Lung (tissue), 12 donors: ENCODE results near the gene FGD5. TPM values are rescaled to one million over a fixed set of nuclear protein-coding genes. Genes with fewer than 3 reads are reported as not detected.

ENCODE experiments used
- ATAC-seq: fragments of 200-7000 bp; cut with Tn5 transposase; one replicate; pipeline ENCODE4 v1.9.1; 2020; ENCODE audit warnings: moderate number of reproducible peaks; ENCODE audit not compliant: insufficient read depth, low FRiP score
- DNase-seq, 3 donors: peaks; one replicate each; pipeline ENCODE4 v3.0.0-alpha.2; 2013 to 2017
- H3K27ac ChIP-seq, 2 donors: one replicate each; pipeline ENCODE4 v1.5.1; 2013; ENCODE audit warnings: mild to moderate bottlenecking in 2 of 2, moderate library complexity in 2 of 2, control low read depth in 1 of 2, inconsistent platforms in 1 of 2, low read depth in 1 of 2, low read length in 1 of 2
- H3K27me3 ChIP-seq, 3 donors: one replicate each; pipeline ENCODE4 v1.5.1; 2013; ENCODE audit warnings: low read length in 2 of 3; ENCODE audit not compliant: control insufficient read depth in 3 of 3, insufficient read depth in 3 of 3
- H3K36me3 ChIP-seq, 4 donors: one replicate each; pipeline ENCODE4 v1.5.1; 2013; ENCODE audit warnings: low read length in 4 of 4, mild to moderate bottlenecking in 1 of 4, moderate library complexity in 1 of 4; ENCODE audit not compliant: control insufficient read depth in 4 of 4, insufficient read depth in 4 of 4
- H3K4me1 ChIP-seq, 5 donors: one replicate each; pipeline ENCODE4 v1.5.1; 2013; ENCODE audit warnings: low read length in 5 of 5, mild to moderate bottlenecking in 2 of 5, moderate library complexity in 1 of 5; ENCODE audit not compliant: control insufficient read depth in 5 of 5, insufficient read depth in 5 of 5
- H3K4me3 ChIP-seq: one replicate; pipeline ENCODE4 v1.5.1; 2013; ENCODE audit warnings: mild to moderate bottlenecking, control low read depth, moderate library complexity
- H3K9ac ChIP-seq, 2 donors: one replicate each; pipeline ENCODE4 v1.5.1; 2013; ENCODE audit warnings: low read length in 2 of 2, control low read depth in 1 of 2; ENCODE audit not compliant: insufficient read depth in 1 of 2
- H3K9me3 ChIP-seq, 4 donors: one replicate each; pipeline ENCODE4 v1.5.1; 2013; ENCODE audit warnings: low read length in 3 of 4, mild to moderate bottlenecking in 1 of 4, moderate library complexity in 1 of 4; ENCODE audit not compliant: control insufficient read depth in 4 of 4, insufficient read depth in 3 of 4
- CTCF ChIP-seq: IDR thresholded peaks from 2 replicates; pipeline ENCODE4 v1.5.1; 2012; ENCODE audit warnings: mild to moderate bottlenecking; ENCODE audit errors: control extremely low read depth, extremely low read depth
- WGBS, 2 donors: extraction: QIAGEN DNeasy Blood & Tissue Kit; methylation state at CpG; one replicate each; pipeline ENCODE4 v1.1.7; 2013; 5-methylcytosine and 5-hydroxymethylcytosine counted together
- polyA plus RNA-seq, 2 donors: library from polyadenylated mRNA; stranded (reverse); fragments of 200-250 nt; gene quantifications; one replicate each; pipeline ENCODE4 v1.2.1, GENCODE V29; 2013
- total RNA-seq, 2 donors: library from RNA; depleted of rRNA in 1 of 2; stranded (reverse); fragments of >200 nt in 1 of 2; gene quantifications; one replicate each; pipeline ENCODE4 v1.2.1, GENCODE V29; 2014 to 2021
- donor health status: control.
- donor health status: control.
- donor health status: Bipolar disorder and iron deficiency.
- donor health status: healthy.
- donor health status: DM: yes; HTN: yes; CAD: no.

The FGD5 gene
- total and polyA plus RNA-seq, 4 donors, result 14.6 to 58.5 (median 32.2) TPM

DNA sequence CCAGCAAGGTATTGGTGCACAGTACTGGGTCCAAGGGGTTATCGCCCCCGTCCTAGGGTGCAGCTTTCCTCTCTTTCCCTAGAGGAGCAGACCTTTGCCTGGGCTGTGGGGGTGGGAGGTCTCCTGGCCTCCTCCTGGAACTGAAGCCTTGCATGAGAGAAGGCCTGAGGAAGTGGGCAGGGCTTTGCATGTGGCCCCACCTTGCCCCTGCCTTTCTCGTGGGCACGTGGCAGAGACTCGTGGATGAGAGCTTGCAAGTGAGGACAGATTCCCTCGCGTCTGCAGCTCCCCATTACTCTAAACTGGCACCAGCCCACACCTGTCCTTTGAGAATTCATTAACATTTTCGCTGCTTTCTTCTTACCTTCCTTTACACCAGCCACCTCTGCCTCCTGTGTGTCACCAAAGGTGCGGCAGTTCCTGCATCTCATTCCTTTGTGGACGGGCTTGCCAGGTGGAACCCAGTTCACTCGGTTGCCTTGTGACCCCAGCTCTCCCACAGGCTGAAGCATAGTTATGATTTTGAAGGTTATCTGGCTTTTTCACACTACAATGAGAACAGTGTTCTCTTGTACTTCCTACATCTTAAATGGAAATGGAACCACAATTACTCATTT is 87.7 kb downstream of the FGD5 start:
- no peaks in the 10 kb centered on the region for H3K27me3 ChIP-seq
- H3K36me3 ChIP-seq, result peaks cover 0 to 20% (median 8%) of the 10 kb centered on the region in 4 donors
- ATAC-seq (no peak), DNase-seq (no peak)
- no peak for TF ChIP-seq CTCF
- 78 to 83% methylated on average over 11 of the region's 11 CpGs for WGBS, 2 donors
- H3K9ac ChIP-seq, result no peak overlapping the region
- H3K4me1 ChIP-seq, result peaks cover 0 to 11% (median 0%) of the 10 kb centered on the region in 5 donors
- H3K4me3 ChIP-seq, result no peak overlapping the region
- peak overlapping the region in 1 of 2 donors; percentile 32 for H3K27ac ChIP-seq
- H3K9me3 ChIP-seq, result no peaks in the 10 kb centered on the region

GRCh38 chr3:14907043-14907966 is 88.5 kb downstream of the FGD5 start:
- no peak for TF ChIP-seq CTCF
- WGBS, 2 donors, result 74 to 79% methylated on average over 18 of the region's 18 CpGs
- H3K27ac ChIP-seq, result no peak overlapping the region

GRCh38 chr3:14909250-14909649 is 90.5 kb downstream of the FGD5 start:
- 89 to 95% methylated on average over 5 of the region's 5 CpGs for WGBS, 2 donors
- DNase-seq (no peak), ATAC-seq (no peak)
- Histone ChIP-seq H3K9ac (no peak overlapping the region), H3K4me3 (no peak overlapping the region), H3K27ac (no peak overlapping the region), H3K36me3 (peaks cover 0 to 17% (median 10%) of the 10 kb centered on the region in 4 donors), H3K9me3 (no peaks in the 10 kb centered on the region), H3K27me3 (no peaks in the 10 kb centered on the region), H3K4me1 (no peaks in the 10 kb centered on the region)
- no peak for TF ChIP-seq CTCF

More at GRCh38 chr3:14907043-14907966, 88.5 kb downstream of the FGD5 start:
- peaks cover 0 to 7% (median 0%) of the 10 kb centered on the region in 5 donors for H3K4me1 ChIP-seq
- no peak for ATAC-seq
- DNase-seq, result no peak
- no peak overlapping the region for H3K4me3 ChIP-seq
- H3K9me3 ChIP-seq, result no peaks in the 10 kb centered on the region
- H3K27me3 ChIP-seq, result no peaks in the 10 kb centered on the region
- no peak overlapping the region for H3K9ac ChIP-seq
- peaks cover 0 to 17% (median 8%) of the 10 kb centered on the region in 4 donors for H3K36me3 ChIP-seq
